SK-N-SH (cell line): Measurements from ENCODE around the gene SLCO4A1.

ENCODE experiments used
- POLR2AphosphoS5 ChIP-seq: IDR thresholded peaks from 2 replicates; pipeline ENCODE4 v1.6.1; 2012; ENCODE audit warnings: low read depth, low read length
- RAD21 ChIP-seq: IDR thresholded peaks from 2 replicates; pipeline ENCODE4 v1.6.1; 2012; ENCODE audit warnings: mild to moderate bottlenecking, low read length
- YY1 ChIP-seq: IDR thresholded peaks from 2 replicates; pipeline ENCODE4 v1.4.0; 2012; ENCODE audit warnings: low read depth, mild to moderate bottlenecking

DNA sequence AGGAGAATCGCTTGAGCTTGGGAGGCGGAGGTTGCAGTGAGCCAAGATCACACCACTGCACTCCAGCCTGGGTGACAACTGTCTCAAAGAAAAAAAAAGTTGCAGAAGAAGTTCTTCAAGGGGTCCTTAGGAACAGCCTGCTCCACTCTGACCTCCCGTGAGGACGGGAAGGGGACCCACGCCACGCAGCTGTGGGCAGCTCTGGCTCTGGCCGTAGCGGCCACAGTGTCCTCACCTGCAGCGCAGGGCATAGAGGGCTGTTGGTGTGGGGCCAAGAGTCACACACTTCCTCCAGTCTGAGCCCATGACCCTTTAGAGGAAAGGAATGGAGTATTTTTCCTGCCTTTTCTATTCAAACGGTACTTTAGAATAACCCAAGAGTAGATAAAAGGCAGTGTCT lies 71.7 kb downstream of the SLCO4A1 start:
- TF ChIP-seq POLR2AphosphoS5 (no peak), YY1 (no peak), RAD21 (no peak)
